RPMI8226 (cell line): ENCODE results near the gene DNAJC4.

Source experiments
- DNase-seq: peaks from one replicate; pipeline ENCODE4 v3.0.0-alpha.2; 2015

DNAJC4 gene

DNA sequence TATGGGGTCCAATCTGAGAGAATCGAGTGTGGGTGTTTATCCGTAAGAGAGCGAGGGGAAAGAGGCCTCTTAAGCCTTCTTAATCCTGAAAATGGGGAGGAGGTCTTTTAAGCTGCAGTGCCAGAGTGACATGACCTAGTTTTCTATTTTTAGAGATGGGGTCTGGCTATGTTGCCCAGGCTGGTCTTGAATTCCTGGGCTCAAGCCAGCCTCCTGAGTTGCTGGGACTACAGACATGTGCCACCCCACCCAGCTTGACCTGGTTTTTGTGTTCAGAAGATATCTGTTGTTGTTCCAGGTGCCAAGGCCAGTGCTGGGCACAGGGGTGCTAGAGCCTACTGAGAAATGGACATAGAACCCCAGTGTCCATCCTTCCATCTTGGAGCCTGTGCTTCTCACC, 52.7 kb downstream of the DNAJC4 start:
- DNase-seq, result no peak
